SH-SY5Y (cell line): Measurements from ENCODE around the gene MEX3D.

ENCODE experiments used
- GATA2 ChIP-seq: IDR thresholded peaks from 2 replicates; pipeline ENCODE4 v1.6.1; 2011; ENCODE audit warnings: mild to moderate bottlenecking, low read depth, low read length
- GATA3 ChIP-seq: IDR thresholded peaks from 2 replicates; pipeline ENCODE4 v1.6.1; 2011; ENCODE audit warnings: low read depth, mild to moderate bottlenecking, low read length, moderate library complexity

GRCh38 chr19:1555487-1556389, 12.4 kb downstream of the MEX3D start:
- TF ChIP-seq GATA2 (no peak), GATA3 (no peak)
